HG02623 (cell line): ENCODE data around the gene TRABD2B.

ENCODE experiments used
- ATAC-seq: cut with Tn5 transposase; IDR thresholded peaks from one replicate; pipeline ENCODE4 v1.9.1; 2021; ENCODE audit warnings: moderate library complexity; ENCODE audit not compliant: unreplicated experiment

The TRABD2B gene

GRCh38 chr1:47997289-47998200, at the start of gene TRABD2B:
Gene TRABD2B, minus strand, starts transcription at chr1:47997385.
- ATAC-seq: peak; percentile 69

- no peak for ATAC-seq
Measured at GRCh38 chr1:48044311-48044710, 47.1 kb upstream of the TRABD2B start.

GRCh38 chr1:48043622-48044021, 46.4 kb upstream of the TRABD2B start:
- no peak for ATAC-seq

- ATAC-seq: no peak
Measured at GRCh38 chr1:48040154-48040553, 43.0 kb upstream of the TRABD2B start.

- peak; percentile 58 for ATAC-seq
Measured at GRCh38 chr1:48039088-48040054, 42.2 kb upstream of the TRABD2B start.

GRCh38 chr1:48038270-48038767, 41.1 kb upstream of the TRABD2B start:
- ATAC-seq: no peak

- ATAC-seq: no peak
Measured at GRCh38 chr1:48036710-48037355, 39.6 kb upstream of the TRABD2B start.

- ATAC-seq: no peak
Measured at GRCh38 chr1:48035371-48036141, 38.4 kb upstream of the TRABD2B start.

- ATAC-seq: no peak
Measured at GRCh38 chr1:48033495-48034045, 36.4 kb upstream of the TRABD2B start.

- ATAC-seq: no peak
Measured at GRCh38 chr1:48031676-48032075, 34.5 kb upstream of the TRABD2B start.

GRCh38 chr1:48030696-48031365, 33.6 kb upstream of the TRABD2B start:
- ATAC-seq: no peak

- no peak for ATAC-seq
Measured at GRCh38 chr1:48030211-48030610, 33.0 kb upstream of the TRABD2B start.

GRCh38 chr1:48028218-48029069, 31.3 kb upstream of the TRABD2B start:
- no peak for ATAC-seq

- no peak for ATAC-seq
Measured at GRCh38 chr1:48027533-48027835, 30.3 kb upstream of the TRABD2B start.

- no peak for ATAC-seq
Measured at GRCh38 chr1:48026701-48027532, 29.7 kb upstream of the TRABD2B start.

GRCh38 chr1:48026275-48026674, 29.1 kb upstream of the TRABD2B start:
- ATAC-seq: no peak

GRCh38 chr1:48025076-48025475, 27.9 kb upstream of the TRABD2B start:
- no peak for ATAC-seq

- ATAC-seq: no peak
Measured at GRCh38 chr1:48023488-48023887, 26.3 kb upstream of the TRABD2B start.
